Breast epithelium (tissue), 4 donors: Measurements from ENCODE around the gene RGR. TPM values are rescaled to one million over a fixed set of nuclear protein-coding genes. Genes with fewer than 3 reads are reported as not detected.

ENCODE experiments used
- DNase-seq, 2 donors: peaks; one replicate each; pipeline ENCODE4 v3.0.0-alpha.2; 2019; ENCODE audit warnings: low spot score in 2 of 2
- H3K27ac ChIP-seq, 2 donors: fragments of 200-600 bp; sonication (generic) in 1 of 2; one replicate each; pipeline ENCODE4 v1.5.1; 2016 to 2019; ENCODE audit warnings: mild to moderate bottlenecking in 1 of 2
- H3K27me3 ChIP-seq, 2 donors: fragments of 200-600 bp; sonication (generic) in 1 of 2; one replicate each; pipeline versions ENCODE4 v1.5.1 to v1.6.0; 2017 to 2019; ENCODE audit warnings: control low read depth in 1 of 2, mild to moderate bottlenecking in 1 of 2
- H3K36me3 ChIP-seq: fragments of 200-600 bp; one replicate; pipeline ENCODE4 v1.5.1; 2019
- H3K4me1 ChIP-seq, 2 donors: fragments of 200-600 bp; sonication (generic); one replicate each; pipeline ENCODE4 v1.5.1; 2016 to 2019; ENCODE audit warnings: control low read depth in 1 of 2
- H3K4me3 ChIP-seq, 3 donors: fragments of 200-600 bp; sonication (generic); 1 replicate in 2 of 3; 2 replicates in 1 of 3; pipeline ENCODE4 v1.5.1; 2016 to 2019; ENCODE audit warnings: mild to moderate bottlenecking in 3 of 3, moderate library complexity in 2 of 3
- H3K9me3 ChIP-seq, 2 donors: fragments of 200-600 bp; sonication (generic) in 1 of 2; one replicate each; pipeline ENCODE4 v1.5.1; 2016 to 2019; ENCODE audit warnings: control low read depth in 1 of 2
- CTCF ChIP-seq, 3 donors: fragments of 450-650 bp; IDR thresholded peaks; one replicate each; pipeline ENCODE4 v1.5.1; 2016 to 2017; ENCODE audit warnings: antibody characterized with exemption in 3 of 3, mild to moderate bottlenecking in 3 of 3, moderate library complexity in 3 of 3
- POLR2A ChIP-seq: fragments of 450-650 bp; IDR thresholded peaks from one replicate; pipeline ENCODE4 v1.6.1; 2016; ENCODE audit warnings: antibody characterized with exemption, mild to moderate bottlenecking, moderate library complexity
- POLR2AphosphoS5 ChIP-seq, 3 donors: sonication (generic); formaldehyde crosslinking; IDR thresholded peaks; one replicate each; pipeline ENCODE4 v1.6.1; 2017; ENCODE audit warnings: antibody characterized with exemption in 3 of 3
- intact Hi-C: fragments of 100-400 bp; cut with DNase I; formaldehyde crosslinking; loops from one replicate; pipeline ENCODE4 v1.15.1; 2023; ENCODE audit warnings: low total_unique reads
- total RNA-seq, 3 donors: library from RNA; depleted of rRNA; stranded (reverse); fragments of >200 nt; gene quantifications; one replicate each; pipeline ENCODE4 v1.1.0, GENCODE V29; 2016

Gene RGR
- total RNA-seq, 3 donors from 2014 or later: 0.33 to 0.96 (median 0.59) TPM

GRCh38 chr10:84236807-84237198 is 8.1 kb upstream of the RGR start:
- no peak for DNase-seq
- peaks cover 0 to 4% of the 10 kb centered on the region in 2 donors for H3K9me3 ChIP-seq
- H3K36me3 ChIP-seq: no peaks in the 10 kb centered on the region
- no peak overlapping the region for H3K27ac ChIP-seq
- peaks cover 0 to 15% of the 10 kb centered on the region in 2 donors for H3K27me3 ChIP-seq
- intact Hi-C loops: no loop called here
- no peaks in the 10 kb centered on the region for H3K4me1 ChIP-seq
- no peak for TF ChIP-seq CTCF (IDR thresholded peaks at IDR 0.05)
- TF ChIP-seq POLR2A: no peak
- TF ChIP-seq POLR2AphosphoS5 (IDR thresholded peaks at IDR 0.05): no peak
- H3K4me3 ChIP-seq: no peak overlapping the region

GRCh38 chr10:84237199-84238051 is 7.4 kb upstream of the RGR start:
- H3K36me3 ChIP-seq: no peaks in the 10 kb centered on the region

GRCh38 chr10:84238909-84239308 is 5.9 kb upstream of the RGR start:
- H3K36me3 ChIP-seq: no peaks in the 10 kb centered on the region

More at GRCh38 chr10:84237199-84238051, 7.4 kb upstream of the RGR start:
- intact Hi-C loops: no loop called here
- DNase-seq: no peak
- Histone ChIP-seq H3K9me3 (peaks cover 0 to 4% of the 10 kb centered on the region in 2 donors), H3K4me1 (no peaks in the 10 kb centered on the region), H3K27me3 (peaks cover 0 to 15% of the 10 kb centered on the region in 2 donors), H3K27ac (no peak overlapping the region), H3K4me3 (no peak overlapping the region)
- TF ChIP-seq CTCF (IDR thresholded peaks at IDR 0.05): no peak
- no peak for TF ChIP-seq POLR2A

GRCh38 chr10:84241185-84241790 is 3.6 kb upstream of the RGR start, which contains the start of gene LRIT1:
TSS of gene LRIT1 (minus strand) at chr10:84241546. CDS start at chr10:84241439, 107 bp downstream.
- no peak for DNase-seq
- H3K27ac ChIP-seq: no peak within 1 kb of the TSS
- no peak for TF ChIP-seq POLR2A
- TF ChIP-seq POLR2AphosphoS5 (IDR thresholded peaks at IDR 0.05): no peak
- no peak for TF ChIP-seq CTCF (IDR thresholded peaks at IDR 0.05)
- no peaks in the 10 kb centered on the region for H3K36me3 ChIP-seq
- H3K9me3 ChIP-seq: peaks cover 0 to 4% of the 10 kb centered on the region in 2 donors
- no peaks in the 10 kb centered on the region for H3K4me1 ChIP-seq
- H3K4me3 ChIP-seq: no peak within 1 kb of the TSS
- peaks cover 0 to 6% of the 10 kb centered on the region in 2 donors for H3K27me3 ChIP-seq
- intact Hi-C loops: no loop called here

More at GRCh38 chr10:84238909-84239308, 5.9 kb upstream of the RGR start:
- no peak overlapping the region for H3K4me3 ChIP-seq
- peaks cover 0 to 15% of the 10 kb centered on the region in 2 donors for H3K27me3 ChIP-seq
- TF ChIP-seq CTCF (IDR thresholded peaks at IDR 0.05) (no peak), POLR2AphosphoS5 (IDR thresholded peaks at IDR 0.05) (no peak), POLR2A (no peak)
- no peak for DNase-seq
- H3K9me3 ChIP-seq: peaks cover 0 to 4% of the 10 kb centered on the region in 2 donors
- no peak overlapping the region for H3K27ac ChIP-seq
- intact Hi-C loops: no loop called here
- H3K4me1 ChIP-seq: no peaks in the 10 kb centered on the region

GRCh38 chr10:84243759-84244158 is 1.1 kb upstream of the RGR start:
- H3K4me1 ChIP-seq: no peaks in the 10 kb centered on the region
- H3K36me3 ChIP-seq: no peaks in the 10 kb centered on the region
- no peak for DNase-seq
- intact Hi-C loops: no loop called here
- H3K27ac ChIP-seq: peak overlapping the region in 1 of 2 donors; percentile 72
- H3K9me3 ChIP-seq: no peaks in the 10 kb centered on the region
- TF ChIP-seq CTCF (IDR thresholded peaks at IDR 0.05) (no peak), POLR2A (no peak), POLR2AphosphoS5 (IDR thresholded peaks at IDR 0.05) (no peak)
- H3K4me3 ChIP-seq: no peak overlapping the region
- H3K27me3 ChIP-seq: no peaks in the 10 kb centered on the region
